SK-N-DZ (cell line): ENCODE measurements around the gene MTTP.

ENCODE experiments used
- DNase-seq: peaks from one replicate; pipeline ENCODE4 v3.0.0-alpha.2; 2015; ENCODE audit warnings: low spot score

Gene MTTP

DNA sequence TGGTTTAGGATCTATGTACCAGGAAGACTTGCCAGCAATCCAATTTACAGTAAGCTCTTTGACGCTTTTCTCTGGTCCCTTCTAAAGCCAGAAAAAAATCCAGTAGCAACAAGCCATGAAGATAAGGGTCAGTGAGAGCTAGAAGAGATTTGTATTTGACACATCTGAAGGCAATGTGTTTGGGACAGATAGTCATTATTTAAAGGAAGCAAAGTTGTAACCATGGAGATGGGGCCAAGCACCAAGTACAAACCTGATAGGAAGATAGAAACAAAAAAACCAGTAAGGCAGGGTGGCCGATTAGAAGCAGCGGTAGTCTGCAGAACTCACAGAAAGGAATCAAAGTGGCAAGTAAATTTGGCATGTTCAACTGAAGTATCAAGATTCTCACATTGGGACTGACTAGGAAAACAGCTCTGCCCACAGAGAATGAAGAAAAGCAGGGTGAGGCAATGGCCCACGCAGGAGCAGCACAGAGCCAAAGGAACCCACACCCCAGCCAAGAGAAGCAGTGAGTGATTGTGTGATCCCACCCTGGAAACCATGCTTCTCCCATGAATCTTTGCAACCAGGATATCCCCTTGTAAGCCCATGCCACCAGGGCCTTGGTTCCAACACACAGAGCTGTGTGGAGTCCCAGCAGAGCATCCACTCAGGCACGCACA is 95.9 kb downstream of the MTTP start:
- DNase-seq: no peak
